GM12892 (cell line): ENCODE results near the gene PNLIPRP2.

Experiments used
- DNase-seq: peaks from one replicate; pipeline ENCODE4 v3.0.0; 2011; ENCODE audit not compliant: insufficient read length
- FAIRE-seq: peaks from 2 replicates; lab custom pipeline; 2011; peaks lifted over from hg19 to GRCh38; lab: Jason Lieb, UNC
- POLR2A ChIP-seq: IDR thresholded peaks from 2 replicates; pipeline ENCODE4 v1.6.1; 2011; ENCODE audit warnings: low read depth, low read length, control low read depth
- POLR2AphosphoS5 ChIP-seq: IDR thresholded peaks from 2 replicates; pipeline ENCODE4 v1.6.1; 2011; ENCODE audit warnings: low read depth, low read length, control low read depth
- TAF1 ChIP-seq: IDR thresholded peaks from 2 replicates; pipeline ENCODE4 v1.6.1; 2011; ENCODE audit warnings: low read depth, mild to moderate bottlenecking, control low read depth, low read length, borderline replicate concordance

Gene PNLIPRP2

DNA sequence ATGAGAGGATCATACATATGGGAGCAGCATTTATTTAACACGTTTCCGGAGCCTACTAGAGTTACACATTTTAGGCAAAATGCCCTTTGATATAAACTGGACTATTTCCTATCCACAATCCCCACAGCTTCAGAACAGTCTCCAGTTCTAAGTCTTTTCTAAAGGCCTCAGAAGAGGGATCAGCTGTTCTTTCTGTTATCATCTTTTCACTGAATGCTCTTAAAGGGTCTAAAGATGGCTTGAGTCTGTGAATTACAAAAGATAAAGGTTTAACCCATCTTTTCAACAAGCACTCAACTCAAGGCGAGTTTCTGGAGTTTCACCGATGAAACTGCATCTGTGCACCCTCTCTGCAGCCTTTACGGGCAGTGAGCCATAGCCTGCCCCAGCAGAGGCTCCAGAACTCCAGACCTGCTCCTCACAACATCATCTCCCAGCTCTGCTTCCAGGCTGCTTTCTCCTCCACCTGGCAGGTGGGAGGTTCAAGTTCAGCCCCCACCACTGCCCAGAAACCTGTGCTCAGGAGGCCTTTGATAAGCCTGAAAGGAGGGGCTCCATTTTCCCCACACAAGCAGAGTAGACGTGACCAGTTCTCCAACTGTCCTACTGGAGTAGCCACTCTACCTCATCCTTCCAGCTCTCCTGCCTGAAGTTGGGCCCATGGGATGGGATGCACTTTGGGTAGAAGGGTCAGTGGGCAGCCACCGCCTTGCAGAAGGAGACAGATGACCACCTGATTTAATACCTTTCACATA is 68.2 kb downstream of the PNLIPRP2 start:
- no peak for TF ChIP-seq POLR2A
- TF ChIP-seq POLR2AphosphoS5 = no peak
- DNase-seq (no peak), FAIRE-seq (no peak)

DNA sequence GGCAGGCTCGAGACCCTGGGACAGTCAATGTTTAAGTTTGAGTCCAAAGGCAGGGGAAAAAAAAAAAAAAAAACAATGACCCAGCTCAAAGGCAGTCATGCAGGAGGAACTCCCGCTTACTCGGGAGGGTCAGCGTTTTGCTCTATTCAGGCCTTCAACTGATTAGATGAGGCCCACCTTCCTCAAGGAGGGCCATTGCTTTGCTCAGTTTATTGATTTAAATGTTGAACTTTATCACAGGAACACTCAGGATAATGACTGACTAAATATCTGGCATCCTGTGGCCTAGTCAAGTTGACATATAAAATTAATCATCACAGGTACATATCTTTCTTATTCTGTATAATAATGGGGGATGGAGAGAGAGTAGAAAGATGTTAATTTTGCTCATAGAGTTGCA is 69.0 kb downstream of the PNLIPRP2 start:
- FAIRE-seq = no peak
- no peak for DNase-seq
- TF ChIP-seq TAF1 (no peak), POLR2AphosphoS5 (no peak), POLR2A (no peak)

DNA sequence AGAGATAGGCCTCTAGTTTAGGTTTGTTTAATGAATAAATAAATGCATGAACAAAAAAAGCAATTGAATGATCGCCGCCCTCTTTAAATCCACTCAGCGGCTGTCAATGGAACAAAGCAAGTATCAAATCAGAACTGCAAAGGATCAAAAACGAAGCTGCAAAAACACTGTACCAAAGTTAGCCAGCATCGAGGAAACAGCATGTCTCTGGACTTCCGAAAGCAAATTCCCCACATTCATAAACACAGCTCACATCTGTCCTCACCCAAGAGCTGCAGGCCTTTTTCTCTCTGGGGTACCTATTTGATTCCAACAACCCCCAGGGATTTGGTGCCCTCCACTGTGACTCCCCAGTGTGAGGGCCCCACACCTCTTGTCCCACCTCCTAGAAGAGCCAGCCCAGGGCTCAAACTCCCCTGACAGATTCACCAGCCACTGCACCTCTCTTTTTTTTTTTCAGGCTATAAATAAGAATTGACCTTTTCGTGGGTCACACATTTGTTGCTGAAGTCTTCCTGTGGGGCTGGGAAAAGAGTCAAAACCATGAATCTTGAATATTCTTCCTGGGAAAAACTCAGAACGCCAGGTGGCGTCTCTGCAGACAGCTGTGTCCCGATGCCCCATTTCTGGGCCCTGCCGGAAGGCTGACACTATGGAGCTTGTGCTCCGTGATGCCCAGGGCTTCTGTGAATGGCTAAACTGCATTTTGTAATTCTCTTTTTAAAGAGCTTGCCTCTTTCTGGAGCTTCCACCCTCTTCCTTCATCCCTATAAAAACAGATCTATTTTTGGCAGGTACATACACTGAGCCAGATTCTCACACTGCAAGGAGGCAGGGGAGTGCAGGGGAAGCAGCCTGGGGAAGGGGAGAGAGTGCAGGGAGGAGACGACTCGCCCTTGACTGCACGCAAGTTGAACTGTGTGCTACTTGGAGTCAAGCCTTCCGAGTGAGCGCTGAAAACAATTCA is 69.9 kb downstream of the PNLIPRP2 start:
- FAIRE-seq = no peak
- TF ChIP-seq TAF1 = no peak
- no peak for TF ChIP-seq POLR2AphosphoS5
- TF ChIP-seq POLR2A = no peak
- no peak for DNase-seq

DNA sequence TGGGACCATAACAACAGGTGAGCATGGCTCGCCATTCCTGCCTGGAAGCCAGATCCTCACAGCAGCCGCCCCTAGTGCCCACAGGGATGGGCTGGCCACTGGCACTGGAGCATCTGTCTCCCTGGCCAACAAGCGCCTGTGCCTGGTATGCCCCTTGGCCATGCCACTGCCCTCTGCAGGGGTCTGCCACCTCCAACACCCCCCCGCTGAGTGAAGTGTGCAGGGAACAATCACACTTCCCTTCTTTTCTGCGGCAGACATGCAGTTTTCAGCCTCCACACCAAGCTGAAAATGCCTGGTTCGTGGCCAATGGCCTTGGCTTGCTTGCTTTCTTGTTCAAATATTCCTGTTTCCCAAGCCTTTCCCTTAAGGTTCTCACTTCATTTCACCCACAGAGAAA is 70.9 kb downstream of the PNLIPRP2 start:
- DNase-seq (no peak), FAIRE-seq (no peak)
- TF ChIP-seq POLR2A (no peak), POLR2AphosphoS5 (no peak), TAF1 (no peak)

DNA sequence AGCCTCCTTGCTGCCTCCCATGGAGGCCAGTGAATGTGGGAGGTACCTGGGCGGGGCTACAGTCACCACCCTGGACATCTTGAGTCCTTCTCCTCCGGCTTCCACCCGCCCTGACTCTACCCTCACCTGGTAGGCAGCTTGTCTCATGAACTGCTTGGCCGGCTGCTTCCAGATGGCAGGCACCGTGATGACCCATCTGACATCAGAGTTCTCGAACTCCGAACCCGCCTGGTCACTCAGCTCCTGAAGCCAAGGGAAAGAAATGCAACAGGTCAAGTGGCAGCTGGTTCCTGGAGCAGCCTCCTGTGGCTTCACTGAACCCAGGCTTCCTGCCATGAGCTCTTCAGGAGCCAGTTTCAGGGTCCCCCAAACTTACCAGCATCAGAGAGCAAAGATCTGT is 71.5 kb downstream of the PNLIPRP2 start:
- FAIRE-seq = no peak
- no peak for TF ChIP-seq POLR2AphosphoS5
- no peak for TF ChIP-seq POLR2A
- TF ChIP-seq TAF1 = no peak
- no peak for DNase-seq

DNA sequence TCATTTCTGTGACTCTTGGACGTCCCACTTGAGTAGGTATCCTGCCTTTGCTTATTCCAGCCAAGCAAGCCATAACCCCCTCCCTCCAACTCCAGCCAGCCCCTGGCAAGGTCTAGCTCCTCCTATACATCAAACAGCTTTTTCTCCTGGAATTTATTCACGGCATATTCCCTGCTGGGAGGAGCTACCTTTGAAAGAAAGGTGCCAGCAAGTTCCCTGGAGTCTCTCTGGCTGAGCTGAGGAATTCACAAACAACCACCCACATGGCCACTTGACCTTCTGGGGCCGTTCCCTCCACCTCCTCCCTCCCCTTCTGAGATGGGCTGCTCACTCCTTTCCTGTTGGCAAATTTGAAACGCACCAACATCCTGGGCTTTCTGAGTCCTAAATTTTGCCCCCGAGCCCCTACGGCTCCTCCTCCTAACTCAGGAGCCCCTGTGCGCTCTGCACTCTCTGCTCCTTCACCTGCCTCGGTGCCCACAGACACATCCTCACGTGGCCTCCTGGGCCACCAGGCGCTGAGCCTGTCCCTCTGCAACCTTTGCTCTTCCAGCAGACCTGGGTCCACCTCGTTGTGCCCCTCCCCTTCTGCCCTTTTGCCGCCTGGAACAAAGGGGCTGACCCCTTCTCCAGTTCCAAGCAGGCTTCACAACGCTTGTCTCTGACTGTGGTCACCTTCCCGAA is 73.6 kb downstream of the PNLIPRP2 start:
- TF ChIP-seq POLR2AphosphoS5 = no peak
- no peak for TF ChIP-seq TAF1
- no peak for TF ChIP-seq POLR2A
- no peak for FAIRE-seq
- DNase-seq = no peak
